Measurements from ENCODE around the gene ZCCHC2.

GRCh38 chr18:62487161-62487560 lies 35.7 kb upstream of the ZCCHC2 start:
- TF ChIP-seq, protein P1, sequence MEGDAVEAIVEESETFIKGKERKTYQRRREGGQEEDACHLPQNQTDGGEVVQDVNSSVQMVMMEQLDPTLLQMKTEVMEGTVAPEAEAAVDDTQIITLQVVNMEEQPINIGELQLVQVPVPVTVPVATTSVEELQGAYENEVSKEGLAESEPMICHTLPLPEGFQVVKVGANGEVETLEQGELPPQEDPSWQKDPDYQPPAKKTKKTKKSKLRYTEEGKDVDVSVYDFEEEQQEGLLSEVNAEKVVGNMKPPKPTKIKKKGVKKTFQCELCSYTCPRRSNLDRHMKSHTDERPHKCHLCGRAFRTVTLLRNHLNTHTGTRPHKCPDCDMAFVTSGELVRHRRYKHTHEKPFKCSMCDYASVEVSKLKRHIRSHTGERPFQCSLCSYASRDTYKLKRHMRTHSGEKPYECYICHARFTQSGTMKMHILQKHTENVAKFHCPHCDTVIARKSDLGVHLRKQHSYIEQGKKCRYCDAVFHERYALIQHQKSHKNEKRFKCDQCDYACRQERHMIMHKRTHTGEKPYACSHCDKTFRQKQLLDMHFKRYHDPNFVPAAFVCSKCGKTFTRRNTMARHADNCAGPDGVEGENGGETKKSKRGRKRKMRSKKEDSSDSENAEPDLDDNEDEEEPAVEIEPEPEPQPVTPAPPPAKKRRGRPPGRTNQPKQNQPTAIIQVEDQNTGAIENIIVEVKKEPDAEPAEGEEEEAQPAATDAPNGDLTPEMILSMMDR (IDR thresholded peaks at IDR 0.05): no peak
- no peak for TF ChIP-seq POLR2A (IDR thresholded peaks at IDR 0.05)

Measured in esophagus squamous epithelium (tissue), 4 donors.